ENCODE data around the gene SCP2D1. TPM values are rescaled to one million over a fixed set of nuclear protein-coding genes. Genes with fewer than 3 reads are reported as not detected.

The SCP2D1 gene
- total RNA-seq, 2 donors from 2014 or later, result not detected

- 88 to 91% methylated on average over 8 of the region's 8 CpGs for WGBS, 2 donors
- TF ChIP-seq CTCF (IDR thresholded peaks at IDR 0.05), result no peak
- no peak for TF ChIP-seq POLR2A (IDR thresholded peaks at IDR 0.05)
These were observed 26.7 kb downstream of the SCP2D1 start for GRCh38 chr20:18840248-18840645.

GRCh38 chr20:18845017-18845416 is 31.4 kb downstream of the SCP2D1 start:
- intact Hi-C loops (cut with DNase I), result no loop called here
- no peaks in the 10 kb centered on the region for H3K27me3 ChIP-seq
- no peak overlapping the region for H3K27ac ChIP-seq
- no peaks in the 10 kb centered on the region for H3K4me1 ChIP-seq
- DNase-seq, result no peak
- no peaks in the 10 kb centered on the region for H3K36me3 ChIP-seq (replicated peaks in 1 of 2; ENCODE audit: insufficient read depth in 1 of 2, low read depth in 2 of 2)
- H3K9me3 ChIP-seq, result no peaks in the 10 kb centered on the region
- WGBS, 2 donors, result 65 to 72% methylated on average over 5 of the region's 5 CpGs
- H3K4me3 ChIP-seq, result no peak overlapping the region
- TF ChIP-seq POLR2A (IDR thresholded peaks at IDR 0.05), result no peak
- TF ChIP-seq CTCF (IDR thresholded peaks at IDR 0.05), result no peak
- no peak for ATAC-seq

More at GRCh38 chr20:18840248-18840645, 26.7 kb downstream of the SCP2D1 start:
- Histone ChIP-seq H3K4me3 (no peak overlapping the region), H3K9me3 (no peaks in the 10 kb centered on the region), H3K27ac (no peak overlapping the region), H3K36me3 (replicated peaks in 1 of 2; ENCODE audit: insufficient read depth in 1 of 2, low read depth in 2 of 2) (no peaks in the 10 kb centered on the region), H3K4me1 (peaks cover 12% of the 10 kb centered on the region), H3K27me3 (no peaks in the 10 kb centered on the region)
- intact Hi-C loops (cut with DNase I), result no loop called here
- ATAC-seq (no peak), DNase-seq (no peak)

GRCh38 chr20:18847226-18847755 is 33.7 kb downstream of the SCP2D1 start:
- Histone ChIP-seq H3K4me3 (no peak overlapping the region), H3K9me3 (no peaks in the 10 kb centered on the region), H3K4me1 (no peaks in the 10 kb centered on the region), H3K27ac (no peak overlapping the region), H3K27me3 (no peaks in the 10 kb centered on the region), H3K36me3 (replicated peaks in 1 of 2; ENCODE audit: insufficient read depth in 1 of 2, low read depth in 2 of 2) (no peaks in the 10 kb centered on the region)
- WGBS, 2 donors, result 73 to 79% methylated on average over 7 of the region's 7 CpGs
- ATAC-seq (no peak), DNase-seq (no peak)
- TF ChIP-seq CTCF (IDR thresholded peaks at IDR 0.05) (no peak), POLR2A (IDR thresholded peaks at IDR 0.05) (no peak)
- intact Hi-C loops (cut with DNase I), result no loop called here

GRCh38 chr20:18849131-18849530 is 35.5 kb downstream of the SCP2D1 start:
- no peak for TF ChIP-seq CTCF (IDR thresholded peaks at IDR 0.05)
- no peak for TF ChIP-seq POLR2A (IDR thresholded peaks at IDR 0.05)
- WGBS, 2 donors, result 76 to 77% methylated on average over 2 to 3 of the region's 3 CpGs
- H3K27me3 ChIP-seq, result no peaks in the 10 kb centered on the region
- no peak for DNase-seq
- no peak overlapping the region for H3K27ac ChIP-seq
- H3K36me3 ChIP-seq (replicated peaks in 1 of 2; ENCODE audit: insufficient read depth in 1 of 2, low read depth in 2 of 2), result no peaks in the 10 kb centered on the region
- intact Hi-C loops (cut with DNase I), result no loop called here
- no peak overlapping the region for H3K4me3 ChIP-seq
- ATAC-seq, result no peak
- no peaks in the 10 kb centered on the region for H3K4me1 ChIP-seq
- no peaks in the 10 kb centered on the region for H3K9me3 ChIP-seq

- DNase-seq (no peak), ATAC-seq (no peak)
- Histone ChIP-seq H3K36me3 (replicated peaks in 1 of 2; ENCODE audit: insufficient read depth in 1 of 2, low read depth in 2 of 2) (no peaks in the 10 kb centered on the region), H3K27me3 (no peaks in the 10 kb centered on the region), H3K4me1 (no peaks in the 10 kb centered on the region), H3K9me3 (no peaks in the 10 kb centered on the region), H3K4me3 (no peak overlapping the region), H3K27ac (no peak overlapping the region)
- intact Hi-C loops (cut with DNase I), result no loop called here
- TF ChIP-seq CTCF (IDR thresholded peaks at IDR 0.05) (no peak), POLR2A (IDR thresholded peaks at IDR 0.05) (no peak)
These were observed 38.0 kb downstream of the SCP2D1 start for GRCh38 chr20:18851629-18852028.
